ENCODE results near the gene CPED1.

DNA sequence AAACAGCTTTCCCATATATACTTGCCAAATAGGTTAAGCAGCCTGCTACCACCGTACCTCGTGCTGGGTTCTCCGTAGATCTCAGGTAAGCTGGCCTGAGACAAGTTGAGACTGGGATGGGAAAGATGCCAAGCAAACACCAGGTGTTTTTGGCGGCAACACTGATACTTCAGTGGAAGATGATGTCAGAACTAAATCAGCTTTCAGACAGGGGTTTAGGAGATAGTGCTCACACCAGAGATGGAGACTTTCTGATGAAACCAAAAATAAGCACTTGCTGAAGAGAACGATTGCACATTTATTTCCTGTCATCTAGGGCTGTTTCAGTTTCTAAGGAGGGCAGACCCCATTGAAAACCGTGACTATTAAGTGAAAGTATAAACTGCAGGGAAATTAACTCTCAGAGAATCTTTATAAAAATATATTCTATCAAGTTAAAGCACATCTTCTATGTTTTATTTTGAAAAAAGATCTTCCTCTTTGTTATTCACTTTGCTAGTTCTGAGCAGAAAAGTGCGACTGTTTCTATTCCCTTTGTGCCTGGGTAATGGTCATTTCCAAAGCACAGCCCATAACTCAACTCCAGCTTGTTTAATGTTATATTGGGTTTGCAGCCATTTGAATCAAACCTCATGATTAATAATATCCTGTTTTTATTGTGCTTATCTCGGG lies 149.9 kb downstream of the CPED1 start:
- TF ChIP-seq POLR2A (IDR thresholded peaks at IDR 0.05), result no peak
- TF ChIP-seq, protein P1, sequence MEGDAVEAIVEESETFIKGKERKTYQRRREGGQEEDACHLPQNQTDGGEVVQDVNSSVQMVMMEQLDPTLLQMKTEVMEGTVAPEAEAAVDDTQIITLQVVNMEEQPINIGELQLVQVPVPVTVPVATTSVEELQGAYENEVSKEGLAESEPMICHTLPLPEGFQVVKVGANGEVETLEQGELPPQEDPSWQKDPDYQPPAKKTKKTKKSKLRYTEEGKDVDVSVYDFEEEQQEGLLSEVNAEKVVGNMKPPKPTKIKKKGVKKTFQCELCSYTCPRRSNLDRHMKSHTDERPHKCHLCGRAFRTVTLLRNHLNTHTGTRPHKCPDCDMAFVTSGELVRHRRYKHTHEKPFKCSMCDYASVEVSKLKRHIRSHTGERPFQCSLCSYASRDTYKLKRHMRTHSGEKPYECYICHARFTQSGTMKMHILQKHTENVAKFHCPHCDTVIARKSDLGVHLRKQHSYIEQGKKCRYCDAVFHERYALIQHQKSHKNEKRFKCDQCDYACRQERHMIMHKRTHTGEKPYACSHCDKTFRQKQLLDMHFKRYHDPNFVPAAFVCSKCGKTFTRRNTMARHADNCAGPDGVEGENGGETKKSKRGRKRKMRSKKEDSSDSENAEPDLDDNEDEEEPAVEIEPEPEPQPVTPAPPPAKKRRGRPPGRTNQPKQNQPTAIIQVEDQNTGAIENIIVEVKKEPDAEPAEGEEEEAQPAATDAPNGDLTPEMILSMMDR (IDR thresholded peaks at IDR 0.05), result no peak
